K562 (cell line): Measurements from ENCODE around the gene YES1. TPM values are rescaled to one million over a fixed set of nuclear protein-coding genes. Genes with fewer than 3 reads are reported as not detected.
A peak's percentile ranks its signal among the peaks of the same experiment; 100 is the strongest.

Experiments
- ATAC-seq: fragments of 200-7000 bp; cut with Tn5 transposase; 3 replicates; pipeline ENCODE4 v1.9.1; 2020; ENCODE audit warnings: moderate library complexity
- BruUV-seq: library from RNA; stranded (reverse); fragments of 400-500 nt; replicated peaks from 2 replicates; lab custom pipeline; 2021; lab: Mats Ljungman, UMichigan
- CTCF ChIA-PET: fragments of 300-600 bp; formaldehyde crosslinking; extraction: SDS; loops from one replicate; lab custom pipeline; 2021; ENCODE audit warnings: low intra/inter-chr PET ratio; lab: Yijun Ruan, JAX
- POLR2A ChIA-PET: fragments of 300-600, 350-650 bp; sonication (Branson Sonifier 250); formaldehyde crosslinking; extraction: SDS; loops from one replicate; lab custom pipeline; 2021; ENCODE audit warnings: antibody characterized with exemption, inconsistent platforms; lab: Yijun Ruan, JAX
- DNase-seq, 4 experiments: peaks; one replicate each; pipeline versions ENCODE4 v3.0.0 to v3.0.0-alpha.2; 2011 to 2018; ENCODE audit warnings: low spot score in 3 of 4, mixed read lengths in 3 of 4; ENCODE audit errors: extremely low read depth in 1 of 4
- FAIRE-seq: peaks from 2 replicates; lab custom pipeline; 2011; peaks lifted over from hg19 to GRCh38; lab: Jason Lieb, UNC
- H2AFZ ChIP-seq: 2 replicates; pipeline ENCODE4 v1.6.0; 2011; ENCODE audit warnings: low read depth, low read length, control low read depth, inconsistent platforms
- H3K27ac ChIP-seq: fragments of 200-600 bp; 3 replicates; pipeline ENCODE4 v1.8.0; 2011; ENCODE audit warnings: low read depth, mild to moderate bottlenecking, control low read depth, inconsistent platforms, low read length, moderate library complexity, mixed read lengths; ENCODE audit errors: extremely low read depth
- H3K27me3 ChIP-seq, 2 experiments: fragments of 300-600 bp in 1 of 2; 2 replicates in 1 of 2; 3 replicates in 1 of 2; pipeline versions ENCODE4 v1.6.0 to v1.8.0; 2011; ENCODE audit warnings: inconsistent platforms in 2 of 2, low read length in 2 of 2, mild to moderate bottlenecking in 1 of 2, mixed read lengths in 1 of 2, moderate library complexity in 1 of 2; ENCODE audit not compliant: control insufficient read depth in 2 of 2, insufficient read depth in 2 of 2
- H3K36me3 ChIP-seq: fragments of 300-600 bp; 3 replicates; pipeline ENCODE4 v1.8.0; 2011; ENCODE audit warnings: mild to moderate bottlenecking, low read length, inconsistent platforms; ENCODE audit not compliant: control insufficient read depth, insufficient read depth
- H3K4me1 ChIP-seq, 2 experiments: fragments of 200-600 bp in 1 of 2; replicated peaks in 1 of 2; 2 replicates in 1 of 2; 3 replicates in 1 of 2; pipeline versions ENCODE4 v1.5.1 to v1.8.0; 2011; ENCODE audit warnings: inconsistent platforms in 2 of 2, low read length in 2 of 2, mild to moderate bottlenecking in 1 of 2, mixed read lengths in 1 of 2, moderate library complexity in 1 of 2; ENCODE audit not compliant: control insufficient read depth in 2 of 2, insufficient read depth in 2 of 2
- H3K4me2 ChIP-seq: 2 replicates; pipeline ENCODE4 v1.6.1; 2011; ENCODE audit warnings: low read length, control low read depth, inconsistent platforms, mixed read lengths; ENCODE audit not compliant: insufficient read depth
- H3K4me3 ChIP-seq: fragments of 200-600 bp; sonication (generic), shearing (Covaris generic); 2 replicates; pipeline ENCODE4 v1.5.1; 2016; ENCODE audit warnings: control low read depth, inconsistent platforms
- H3K79me2 ChIP-seq: fragments of 200-600 bp; 3 replicates; pipeline ENCODE4 v1.8.0; 2011; ENCODE audit warnings: low read length, inconsistent platforms; ENCODE audit not compliant: control insufficient read depth, insufficient read depth
- H3K9ac ChIP-seq, 2 experiments: 2 replicates each; pipeline versions ENCODE4 v1.6.0 to v1.6.1; 2011; ENCODE audit warnings: low read depth in 2 of 2, low read length in 2 of 2, control low read depth in 1 of 2, inconsistent platforms in 1 of 2, mild to moderate bottlenecking in 1 of 2, mixed read lengths in 1 of 2; ENCODE audit not compliant: insufficient read depth in 1 of 2
- H3K9me1 ChIP-seq: one replicate; pipeline ENCODE4 v1.6.0; 2011; ENCODE audit warnings: inconsistent platforms, mild to moderate bottlenecking, low read length, moderate library complexity; ENCODE audit not compliant: control insufficient read depth, insufficient read depth
- H3K9me3 ChIP-seq: replicated peaks from 2 replicates; pipeline ENCODE4 v1.5.1; 2011; ENCODE audit warnings: low read depth, low read length, inconsistent platforms; ENCODE audit not compliant: control insufficient read depth, insufficient read depth
- H4K20me1 ChIP-seq: replicated peaks from 2 replicates; pipeline ENCODE4 v1.6.1; 2011; ENCODE audit warnings: low read length, inconsistent platforms, mixed read lengths; ENCODE audit not compliant: control insufficient read depth, insufficient read depth
- E2F5 ChIP-seq: sonication (generic); formaldehyde crosslinking; IDR thresholded peaks from 2 replicates; pipeline ENCODE4 v1.8.0; 2022; ENCODE audit warnings: mild to moderate bottlenecking, missing genetic modification reagents
- NR2C2 ChIP-seq, 2 experiments: fragments of 200-800 bp in 1 of 2; sonication (Bioruptor generic) in 1 of 2; sonication (generic) in 1 of 2; formaldehyde crosslinking in 1 of 2; IDR thresholded peaks; 2 replicates each; pipeline versions ENCODE4 v1.6.1 to v1.8.0; 2016 to 2022; ENCODE audit warnings: mild to moderate bottlenecking in 1 of 2, missing compliant biosample characterization in 1 of 2, missing genetic modification characterization in 1 of 2, missing genetic modification reagents in 1 of 2
- ZFP36 ChIP-seq: fragments of 150-350 bp; IDR thresholded peaks from 2 replicates; pipeline ENCODE4 v1.6.1; 2018; ENCODE audit warnings: low read length, low read depth; ENCODE audit not compliant: partially characterized antibody
- WGBS: fragments of 100-300 bp; shearing (Covaris generic); methylation state at CpG from one replicate; pipeline ENCODE4 v1.1.6; 2016; ENCODE audit warnings: low coverage, mixed read lengths; ENCODE audit not compliant: insufficient coverage; ENCODE audit errors: missing lambda C conversion rate; 5-methylcytosine and 5-hydroxymethylcytosine counted together
- in situ Hi-C: fragments of 300-500 bp; cut with MboI; formaldehyde crosslinking; loops from 4 replicates; pipeline ENCODE4 v1.15.0; 2018; ENCODE audit warnings: inconsistent platforms, mixed read lengths
- intact Hi-C: fragments of 100-400 bp; cut with micrococcal nuclease; formaldehyde crosslinking; loops from 2 replicates; pipeline ENCODE4 v1.14.2; 2022
- polyA plus RNA-seq, 8 experiments: library from polyadenylated mRNA; depleted of rRNA in 4 of 8; stranded (reverse) in 5 of 8; unstranded in 3 of 8; fragments of >200 nt; fragmentation: Nextera tagmentation in 2 of 8; fragmentation: Illumina TruSeq in 1 of 8; extraction: Ambion mirVana in 2 of 8; extraction: Trizol in 1 of 8; gene quantifications; 2 replicates each; pipeline versions ENCODE4 v1.2.1 to v1.2.3, GENCODE V29; 2011 to 2014; ENCODE audit warnings: inconsistent platforms in 1 of 8, missing spikeins in 1 of 8
- total RNA-seq, 7 experiments: library from RNA; depleted of rRNA in 6 of 7; stranded (reverse); fragments of >200 nt in 6 of 7; fragmentation: Illumina TruSeq in 2 of 7; extraction: Trizol in 2 of 7; gene quantifications; 2 replicates each; pipeline versions ENCODE4 v1.2.1 to v1.2.3, GENCODE V29; 2011 to 2021; ENCODE audit warnings: low replicate concordance in 1 of 7
- TF ChIP-seq, protein P1 (sequence below): sonication (generic); formaldehyde crosslinking; IDR thresholded peaks from 2 replicates; pipeline ENCODE4 v1.8.1; 2022; ENCODE audit warnings: missing genetic modification reagents

The YES1 gene
- total and polyA plus RNA-seq, 9 of the 15 experiments (the other 6 are each of a cell fraction or from before 2014, with no cell fraction given), result 37.2 to 115 (median 77.7) TPM

DNA sequence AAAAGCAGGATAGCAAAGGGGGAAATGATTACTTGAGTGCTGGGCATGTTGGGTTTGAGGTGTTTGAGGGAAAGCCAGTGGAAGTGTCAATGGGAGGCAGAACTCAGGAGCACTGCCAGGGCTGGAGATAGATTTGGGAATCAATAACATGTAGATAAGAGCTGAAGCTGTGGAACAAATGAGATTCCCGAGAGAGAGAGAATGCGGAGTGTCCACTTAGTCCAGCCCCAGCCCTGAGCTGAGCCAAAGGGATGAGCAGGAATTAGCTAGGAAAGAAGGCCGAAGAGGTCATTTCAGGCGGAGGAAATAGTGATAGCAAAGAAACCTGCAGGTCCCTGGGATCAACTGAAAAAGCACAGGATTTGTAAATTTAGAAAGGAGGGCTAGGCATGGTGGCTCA lies 21.2 kb upstream of the YES1 start:
- Histone ChIP-seq H2AFZ (no peak overlapping the region), H4K20me1 (no peaks in the 10 kb centered on the region), H3K79me2 (0 out of 3 replicates have a peak, but pooled peaks cover 10% of the 10 kb centered on the region), H3K27me3 (no peaks in the 10 kb centered on the region), H3K9me3 (no peaks in the 10 kb centered on the region), H3K27ac (no peak overlapping the region), H3K9me1 (no peaks in the 10 kb centered on the region), H3K4me3 (no peak overlapping the region), H3K9ac (no peak overlapping the region), H3K36me3 (no peaks in the 10 kb centered on the region), H3K4me1 (peaks cover 15 to 29% of the 10 kb centered on the region in 2 experiments; a peak in 4 of 5 replicates), H3K4me2 (no peak overlapping the region)
- no TSS peak for BruUV-seq
- TF ChIP-seq ZFP36 (no peak), NR2C2 (CRISPR knock-in tag; IDR thresholded peaks at IDR 0.05) (no peak), NR2C2 (tag; IDR thresholded peaks at IDR 0.05) (no peak), E2F5 (CRISPR knock-in tag) (no peak)
- TF ChIP-seq, protein P1, sequence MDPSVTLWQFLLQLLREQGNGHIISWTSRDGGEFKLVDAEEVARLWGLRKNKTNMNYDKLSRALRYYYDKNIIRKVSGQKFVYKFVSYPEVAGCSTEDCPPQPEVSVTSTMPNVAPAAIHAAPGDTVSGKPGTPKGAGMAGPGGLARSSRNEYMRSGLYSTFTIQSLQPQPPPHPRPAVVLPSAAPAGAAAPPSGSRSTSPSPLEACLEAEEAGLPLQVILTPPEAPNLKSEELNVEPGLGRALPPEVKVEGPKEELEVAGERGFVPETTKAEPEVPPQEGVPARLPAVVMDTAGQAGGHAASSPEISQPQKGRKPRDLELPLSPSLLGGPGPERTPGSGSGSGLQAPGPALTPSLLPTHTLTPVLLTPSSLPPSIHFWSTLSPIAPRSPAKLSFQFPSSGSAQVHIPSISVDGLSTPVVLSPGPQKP (CRISPR knock-in tag), result 0 out of 2 replicates have a peak, but pooled peaks have one; percentile 46
- POLR2A ChIA-PET, result interaction anchor here (0.9 to 2.3 kb wide), 2 partner anchors 25 to 32 kb away, joined by 3 to 6 read pairs; no protein-coding TSS in a partner anchor
- in situ Hi-C loops (loop anchor here (5.0 kb wide), 2 partner anchors 91 to 211 kb away; no protein-coding TSS in a partner anchor), intact Hi-C loops (loop anchor here (5.0 to 10.0 kb wide), 2 partner anchors 156 to 338 kb away; no protein-coding TSS in a partner anchor)
- CTCF ChIA-PET, result interaction anchor here (0.6 to 5.0 kb wide), 3 partner anchors 54 to 210 kb away, joined by 3 to 61 read pairs (median 4); no protein-coding TSS in a partner anchor
- WGBS, result 90% methylated on average over 4 of the region's 4 CpGs
- ATAC-seq (no peak), DNase-seq (no peak), FAIRE-seq (no peak)
